ENCODE results near the gene ZFYVE28. TPM values are rescaled to one million over a fixed set of nuclear protein-coding genes. Genes with fewer than 3 reads are reported as not detected.
A peak's percentile ranks its signal among the peaks of the same experiment; 100 is the strongest.

Gene ZFYVE28
- total and polyA plus RNA-seq, 2 of the 8 experiments (the other 6 are each of a cell fraction or from before 2014, with no cell fraction given), result 1.7 to 4.9 TPM

- Histone ChIP-seq H2BK20ac (ENCODE audit: low read length) (no peak overlapping the region), H3K18ac (ENCODE audit: extremely low read depth, low read length) (no peak overlapping the region; the same call in 1 of the 2 replicates), H3K4ac (replicated peaks; ENCODE audit: insufficient read length, low read depth, low read length) (no peak overlapping the region), H3K27ac (ENCODE audit: low read depth, low read length) (no peak overlapping the region), H3K14ac (ENCODE audit: insufficient read length) (no peak overlapping the region), H2BK15ac (ENCODE audit: low read length) (no peak overlapping the region), H2BK5ac (ENCODE audit: low read depth, low read length) (no peak overlapping the region), H3K79me1 (ENCODE audit: low read depth, low read length) (peaks cover 6% of the 10 kb centered on the region; the same call in 1 of the 2 replicates), H3K23me2 (ENCODE audit: low read depth, low read length) (peaks cover 6% of the 10 kb centered on the region), H4K91ac (replicated peaks; ENCODE audit: insufficient read length, low read length) (no peak overlapping the region), H3K79me2 (ENCODE audit: control insufficient read depth in 1 of 2, insufficient read depth in 2 of 2, low read length in 2 of 2) (no peaks in the 10 kb centered on the region), H3K4me1 (replicated peaks in 1 of 4; ENCODE audit: control insufficient read depth in 3 of 4, insufficient read depth in 4 of 4, low read length in 3 of 4) (peaks cover 8 to 28% (median 20%) of the 10 kb centered on the region in 4 experiments), H2BK120ac (replicated peaks; ENCODE audit: low read depth, low read length) (no peak overlapping the region), H3K23ac (ENCODE audit: insufficient read length) (no peak overlapping the region), H2AFZ (ENCODE audit: low read length) (no peak overlapping the region), H4K5ac (ENCODE audit: insufficient read length, low read depth, low read length) (no peak overlapping the region), H3K9ac (replicated peaks in 1 of 4; ENCODE audit: extremely low read depth in 1 of 4, low read depth in 3 of 4, low read length in 3 of 4) (no peak overlapping the region), H2AK5ac (ENCODE audit: low read depth, low read length) (0 out of 2 replicates have a peak overlapping the region, but pooled peaks have one; percentile 11), H4K20me1 (replicated peaks in 1 of 2; ENCODE audit: control insufficient read depth in 1 of 2, insufficient read depth in 2 of 2, low read length in 2 of 2) (no peaks in the 10 kb centered on the region), H3K4me3 (ENCODE audit: extremely low read depth in 1 of 4, insufficient read depth in 2 of 4, low read depth in 3 of 4, low read length in 4 of 4) (no peak overlapping the region), H3K27me3 (replicated peaks in 1 of 4; ENCODE audit: control insufficient read depth in 3 of 4, extremely low read depth in 1 of 4, insufficient read depth in 3 of 4, low read length in 3 of 4) (peaks cover 0 to 6% (median 0%) of the 10 kb centered on the region in 4 experiments; a peak in 4 of 7 replicates), H3K36me3 (ENCODE audit: control insufficient read depth in 2 of 4, insufficient read depth in 4 of 4, low read length in 3 of 4) (no peaks in the 10 kb centered on the region), H4K8ac (ENCODE audit: extremely low read depth, insufficient read depth, low read length) (no peak overlapping the region), H2BK12ac (ENCODE audit: low read depth, low read length) (peak overlapping the region; percentile 60; the same call in 1 of the 2 replicates), H3K9me3 (ENCODE audit: insufficient read depth in 2 of 2, low read depth in 1 of 2, low read length in 1 of 2) (no peaks in the 10 kb centered on the region), H3K4me2 (ENCODE audit: insufficient read depth in 1 of 2, low read depth in 2 of 2, low read length in 2 of 2) (no peak overlapping the region), H3K56ac (replicated peaks; ENCODE audit: insufficient read length, low read depth, low read length) (no peak overlapping the region)
- FAIRE-seq (no peak), DNase-seq (ENCODE audit: low read depth in 1 of 2, low spot score in 2 of 2) (no peak)
- CTCF ChIA-PET (ENCODE audit: partially characterized antibody), result interaction anchor here (0.6 to 1.5 kb wide), 4 partner anchors 11 to 32 kb away, joined by 3 to 5 read pairs (median 3); no protein-coding TSS in a partner anchor
- POLR2A ChIA-PET (ENCODE audit: partially characterized antibody), result interaction anchor here (1.0 to 1.4 kb wide), 2 partner anchors 9 to 10 kb away, joined by 4 to 5 read pairs; partner anchors contain the start of genes CFAP99 and ZFYVE28
- WGBS, 2 experiments (ENCODE audit: extremely low coverage in 1 of 2, insufficient coverage in 1 of 2, insufficient read length in 1 of 2, insufficient replicate concordance in 2 of 2, low coverage in 1 of 2, low lambda C conversion rate in 2 of 2, missing lambda C conversion rate in 1 of 2), result 89% methylated on average over 5 of the region's 10 CpGs; no CpG with 5 or more reads in 1 of the 2 experiments
- TF ChIP-seq TAF7 (optimal IDR thresholded peaks at IDR 0.05; ENCODE audit: borderline replicate concordance, low read depth, low read length) (no peak), PHF8 (conservative IDR thresholded peaks at IDR 0.05; ENCODE audit: low read depth, low read length) (no peak), HDAC6 (IDR thresholded peaks at IDR 0.05; ENCODE audit: low read depth, low read length) (no peak), POLR2AphosphoS5 (IDR thresholded peaks at IDR 0.05; ENCODE audit: low read depth, low read length) (no peak), GABPA (IDR thresholded peaks at IDR 0.05; ENCODE audit: borderline replicate concordance, insufficient read depth, low read length) (no peak), JUND (IDR thresholded peaks at IDR 0.05; ENCODE audit: low read length) (no peak), NRF1 (IDR thresholded peaks at IDR 0.05; ENCODE audit: low read depth, low read length) (no peak), RAD21 (IDR thresholded peaks at IDR 0.05 in 1 of 2, conservative IDR thresholded peaks at IDR 0.05 in 1 of 2; ENCODE audit: low read depth in 2 of 2, low read length in 2 of 2) (no peak)
- TF ChIP-seq, protein P1, sequence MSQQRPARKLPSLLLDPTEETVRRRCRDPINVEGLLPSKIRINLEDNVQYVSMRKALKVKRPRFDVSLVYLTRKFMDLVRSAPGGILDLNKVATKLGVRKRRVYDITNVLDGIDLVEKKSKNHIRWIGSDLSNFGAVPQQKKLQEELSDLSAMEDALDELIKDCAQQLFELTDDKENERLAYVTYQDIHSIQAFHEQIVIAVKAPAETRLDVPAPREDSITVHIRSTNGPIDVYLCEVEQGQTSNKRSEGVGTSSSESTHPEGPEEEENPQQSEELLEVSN (IDR thresholded peaks at IDR 0.05), result no peak
Measured at GRCh38 chr4:2408976-2409375, 9.5 kb downstream of the ZFYVE28 start.

All from H1 (cell line).